ENCODE measurements around the gene FADS6. TPM values are rescaled to one million over a fixed set of nuclear protein-coding genes. Genes with fewer than 3 reads are reported as not detected.

The FADS6 gene
- total and polyA plus RNA-seq, 7 donors, result 0.01 TPM; not detected in 6

- H3K36me3 ChIP-seq (ENCODE audit: insufficient read depth in 1 of 2, low read depth in 1 of 2), result no peaks in the 10 kb centered on the region
- peaks cover 14% of the 10 kb centered on the region for H3K4me1 ChIP-seq
- peaks cover 0 to 89% (median 25%) of the 10 kb centered on the region in 3 donors for H3K27me3 ChIP-seq (ENCODE audit: insufficient read depth in 3 of 3, low read length in 2 of 3)
- peak; percentile 74 for TF ChIP-seq CTCF (IDR thresholded peaks at IDR 0.05)
- H3K9me3 ChIP-seq, result no peaks in the 10 kb centered on the region
- peak; percentile 79 to 82 for DNase-seq
- 2 to 3% (median 2%) methylated on average over 49 to 59 of the region's 59 CpGs for WGBS, 3 donors
- H3K4me3 ChIP-seq, result peak overlapping the region; percentile 54
- intact Hi-C loops (cut with DNase I), result loop anchor here in 1 of 2 donors (2.0 kb wide), 1 partner anchor 35 kb away; no protein-coding TSS in a partner anchor
- no peak overlapping the region for H3K27ac ChIP-seq
- ATAC-seq, result peak; percentile 68 to 87 (median 74)
These were observed 30.3 kb upstream of the FADS6 start for GRCh38 chr17:74923538-74924249.

- 3 to 5% (median 4%) methylated on average over 34 to 57 of the region's 57 CpGs for WGBS, 3 donors
- ATAC-seq (peak; percentile 16 to 51 (median 41)), DNase-seq (peak in 1 of 2 donors; percentile 27)
- H3K36me3 ChIP-seq (ENCODE audit: insufficient read depth in 1 of 2, low read depth in 1 of 2), result no peaks in the 10 kb centered on the region
- H3K4me3 ChIP-seq, result peak within 1 kb of the TSS; percentile 54
- peaks cover 0 to 97% (median 25%) of the 10 kb centered on the region in 3 donors for H3K27me3 ChIP-seq (ENCODE audit: insufficient read depth in 3 of 3, low read length in 2 of 3)
- peaks cover 14% of the 10 kb centered on the region for H3K4me1 ChIP-seq
- H3K9me3 ChIP-seq, result no peaks in the 10 kb centered on the region
- H3K27ac ChIP-seq, result no peak within 1 kb of the TSS
- intact Hi-C loops (cut with DNase I), result loop anchor here in 1 of 2 donors (2.0 kb wide), 1 partner anchor 36 kb away; no protein-coding TSS in a partner anchor
- TF ChIP-seq CTCF (IDR thresholded peaks at IDR 0.05), result no peak
These were observed 29.5 kb upstream of the FADS6 start, which contains the start of gene USH1G for GRCh38 chr17:74922694-74923537. USH1G (minus strand) TSS chr17:74923255; CDS start chr17:74923073, 182 bp downstream.

GRCh38 chr17:74922172-74922571, 28.7 kb upstream of the FADS6 start:
- H3K4me1 ChIP-seq, result peaks cover 14% of the 10 kb centered on the region
- DNase-seq (no peak), ATAC-seq (no peak)
- peaks cover 0 to 96% (median 25%) of the 10 kb centered on the region in 3 donors for H3K27me3 ChIP-seq (ENCODE audit: insufficient read depth in 3 of 3, low read length in 2 of 3)
- no peaks in the 10 kb centered on the region for H3K36me3 ChIP-seq (ENCODE audit: insufficient read depth in 1 of 2, low read depth in 1 of 2)
- H3K27ac ChIP-seq, result no peak overlapping the region
- 19 to 28% (median 28%) methylated on average over 6 of the region's 6 CpGs for WGBS, 3 donors
- no peak for TF ChIP-seq CTCF (IDR thresholded peaks at IDR 0.05)
- H3K9me3 ChIP-seq, result no peaks in the 10 kb centered on the region
- intact Hi-C loops (cut with DNase I), result loop anchor here in 1 of 2 donors (2.0 kb wide), 1 partner anchor 37 kb away; no protein-coding TSS in a partner anchor
- H3K4me3 ChIP-seq, result no peak overlapping the region

- ATAC-seq (no peak), DNase-seq (no peak)
- Histone ChIP-seq H3K36me3 (ENCODE audit: insufficient read depth in 1 of 2, low read depth in 1 of 2) (no peaks in the 10 kb centered on the region), H3K4me1 (peaks cover 14% of the 10 kb centered on the region), H3K4me3 (no peak overlapping the region), H3K9me3 (no peaks in the 10 kb centered on the region), H3K27ac (no peak overlapping the region), H3K27me3 (ENCODE audit: insufficient read depth in 3 of 3, low read length in 2 of 3) (peaks cover 0 to 94% (median 25%) of the 10 kb centered on the region in 3 donors)
- TF ChIP-seq CTCF (IDR thresholded peaks at IDR 0.05), result no peak
- intact Hi-C loops (cut with DNase I), result loop anchor here in 1 of 2 donors (2.0 kb wide), 1 partner anchor 37 kb away; no protein-coding TSS in a partner anchor
- 90 to 100% (median 94%) methylated on average over 2 of the region's 2 CpGs for WGBS, 3 donors
These were observed 28.3 kb upstream of the FADS6 start for GRCh38 chr17:74921769-74922168.
